ENCODE data around the gene CCNE1. TPM values are rescaled to one million over a fixed set of nuclear protein-coding genes. Genes with fewer than 3 reads are reported as not detected.

The CCNE1 gene
- total RNA-seq, 2 experiments from 2014 or later = 20.3 to 23.5 TPM

- no peaks in the 10 kb centered on the region for H3K9me3 Mint-ChIP-seq
- ATAC-seq (ENCODE audit: low read depth) = peak; percentile 84
- POLR2A ChIA-PET = interaction anchor here (0.6 to 1.2 kb wide), 4 partner anchors 12 to 117 kb away, joined by 3 to 5 read pairs (median 4); no protein-coding TSS in a partner anchor
Measured at GRCh38 chr19:29873024-29873800, 61.4 kb downstream of the CCNE1 start.

More at GRCh38 chr19:29873024-29873800, 61.4 kb downstream of the CCNE1 start:
- peaks cover 25% of the 10 kb centered on the region for H3K27me3 Mint-ChIP-seq
- H3K4me1 Mint-ChIP-seq = peaks cover 10% of the 10 kb centered on the region
- H3K36me3 Mint-ChIP-seq = no peaks in the 10 kb centered on the region
- DNase-seq = peak; percentile 87
- H3K4me3 Mint-ChIP-seq = peak overlapping the region; percentile 60
- H3K27ac Mint-ChIP-seq = no peak overlapping the region

Other genes with a start within 250 kb of the CCNE1 start
- gene POP4, start 205.7 kb upstream of the CCNE1 start, total RNA-seq = 10 to 100 TPM; 79.9 to 80.3 TPM
- 10 to 100 TPM; 33.3 to 35.9 TPM for gene PLEKHF1, start 146.5 kb upstream of the CCNE1 start, total RNA-seq
- gene C19orf12, start 96.7 kb upstream of the CCNE1 start, total RNA-seq = 10 to 100 TPM; 31.8 to 38.2 TPM
- 10 to 100 TPM; 66.1 to 67.0 TPM for gene URI1, start 130.2 kb downstream of the CCNE1 start, total RNA-seq

Data from activated naive CD8-positive, alpha-beta T cell treated with anti-CD3 and anti-CD28 coated beads, Interleukin-2, amount 10 ng/mL, durations not matched to agents 7 days and 5 days (primary cell).